DOHH2 (cell line): Measurements from ENCODE around the gene ANP32A.

Source experiments
- EZH2phosphoT487 ChIP-seq: fragments of 200-600 bp; sonication (generic); IDR thresholded peaks from 2 replicates; pipeline ENCODE4 v1.6.1; 2017; ENCODE audit warnings: borderline replicate concordance, mild to moderate bottlenecking, antibody characterized with exemption, low read length, moderate library complexity, mixed read lengths
- TF ChIP-seq, protein P1 (sequence below): fragments of 200-600 bp; sonication (generic); IDR thresholded peaks from one replicate; pipeline ENCODE4 v1.5.1; 2014; ENCODE audit warnings: antibody characterized with exemption, mild to moderate bottlenecking, low read depth, low read length; ENCODE audit not compliant: poor library complexity, severe bottlenecking

DNA sequence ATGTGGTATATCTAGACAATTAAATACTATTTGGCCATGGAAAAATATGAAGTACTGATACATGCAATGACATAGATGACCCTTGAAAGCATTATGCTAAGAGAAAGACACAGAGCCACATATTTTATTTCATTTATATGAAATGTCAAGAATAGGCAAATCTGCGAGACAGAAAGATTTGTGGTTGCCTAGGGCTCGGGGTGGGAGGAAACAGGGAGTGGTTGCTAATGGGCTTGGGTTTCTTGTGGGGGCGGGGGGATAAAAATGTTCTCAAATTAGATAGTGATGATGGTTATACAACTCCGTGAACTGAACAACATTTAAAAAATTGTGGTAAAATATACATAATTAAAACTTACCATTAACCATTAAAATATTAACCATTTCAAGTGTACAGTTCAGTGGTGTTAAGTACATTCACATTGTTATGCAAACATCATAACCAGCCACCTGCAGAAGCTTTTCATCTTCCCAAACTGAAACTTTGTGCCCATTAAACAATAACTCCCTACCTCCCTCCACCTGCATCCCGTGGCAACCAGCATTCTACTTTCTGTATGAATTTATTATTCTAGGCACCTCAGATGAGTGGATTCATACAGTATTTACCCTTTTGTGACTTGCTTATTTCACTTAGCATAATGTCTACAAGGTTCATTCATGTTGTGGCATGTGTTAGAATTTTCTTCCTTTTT, 24.3 kb upstream of the ANP32A start:
- TF ChIP-seq EZH2phosphoT487 = no peak
- TF ChIP-seq, protein P1, sequence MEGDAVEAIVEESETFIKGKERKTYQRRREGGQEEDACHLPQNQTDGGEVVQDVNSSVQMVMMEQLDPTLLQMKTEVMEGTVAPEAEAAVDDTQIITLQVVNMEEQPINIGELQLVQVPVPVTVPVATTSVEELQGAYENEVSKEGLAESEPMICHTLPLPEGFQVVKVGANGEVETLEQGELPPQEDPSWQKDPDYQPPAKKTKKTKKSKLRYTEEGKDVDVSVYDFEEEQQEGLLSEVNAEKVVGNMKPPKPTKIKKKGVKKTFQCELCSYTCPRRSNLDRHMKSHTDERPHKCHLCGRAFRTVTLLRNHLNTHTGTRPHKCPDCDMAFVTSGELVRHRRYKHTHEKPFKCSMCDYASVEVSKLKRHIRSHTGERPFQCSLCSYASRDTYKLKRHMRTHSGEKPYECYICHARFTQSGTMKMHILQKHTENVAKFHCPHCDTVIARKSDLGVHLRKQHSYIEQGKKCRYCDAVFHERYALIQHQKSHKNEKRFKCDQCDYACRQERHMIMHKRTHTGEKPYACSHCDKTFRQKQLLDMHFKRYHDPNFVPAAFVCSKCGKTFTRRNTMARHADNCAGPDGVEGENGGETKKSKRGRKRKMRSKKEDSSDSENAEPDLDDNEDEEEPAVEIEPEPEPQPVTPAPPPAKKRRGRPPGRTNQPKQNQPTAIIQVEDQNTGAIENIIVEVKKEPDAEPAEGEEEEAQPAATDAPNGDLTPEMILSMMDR = no peak
